Activated CD4-positive, alpha-beta T cell treated with anti-CD3 and anti-CD28 coated beads, Interleukin-2, amount 50 U/mL, for 48 hours (primary cell): ENCODE data around the gene DICER1.
A peak's percentile ranks its signal among the peaks of the same experiment; 100 is the strongest.
"Not testable (repeated sequence)": the region's sequence is repeated elsewhere in the genome, so short reads cannot be mapped to it uniquely, and the experiment has no call there.

ENCODE experiments used
- DNase-seq, 2 experiments: peaks; one replicate each; pipeline ENCODE4 v3.0.0-alpha.2; 2020

Gene DICER1

DNA sequence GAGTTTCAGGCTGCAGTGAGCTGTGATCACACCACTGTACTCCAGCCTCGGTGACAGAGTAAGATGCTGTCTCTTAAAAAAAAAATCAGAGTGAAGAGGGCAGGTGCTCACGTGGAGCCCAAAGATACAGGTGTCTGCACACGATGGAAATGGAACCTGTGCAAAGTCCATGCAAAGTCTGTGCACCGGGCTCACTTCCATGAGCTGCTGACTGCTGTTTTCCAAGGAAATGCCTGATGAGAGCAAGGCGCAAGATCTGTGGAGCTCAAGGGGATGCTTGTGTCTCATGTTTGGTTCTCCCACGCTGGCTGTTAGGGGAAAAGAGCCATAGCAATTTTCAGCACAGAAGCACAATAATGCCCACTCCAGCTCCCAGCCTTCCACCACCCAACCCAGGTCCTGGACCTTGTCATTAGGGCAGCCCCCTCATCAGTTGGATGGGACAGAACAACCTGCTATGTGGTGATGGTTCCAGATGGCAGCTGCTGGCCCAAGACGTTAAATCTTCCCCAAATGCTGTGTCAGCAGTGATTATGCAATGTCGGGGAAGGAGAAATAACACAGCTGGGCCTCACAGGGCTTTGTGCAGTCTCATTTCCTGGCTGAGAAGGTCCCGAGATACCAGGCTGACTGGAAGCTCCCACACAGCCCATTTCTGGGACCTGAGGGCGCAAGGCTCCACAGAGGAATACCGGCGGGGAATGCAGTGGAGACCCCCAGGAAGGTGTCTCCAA is 27.9 kb upstream of the DICER1 start:
- no peak for DNase-seq

DNA sequence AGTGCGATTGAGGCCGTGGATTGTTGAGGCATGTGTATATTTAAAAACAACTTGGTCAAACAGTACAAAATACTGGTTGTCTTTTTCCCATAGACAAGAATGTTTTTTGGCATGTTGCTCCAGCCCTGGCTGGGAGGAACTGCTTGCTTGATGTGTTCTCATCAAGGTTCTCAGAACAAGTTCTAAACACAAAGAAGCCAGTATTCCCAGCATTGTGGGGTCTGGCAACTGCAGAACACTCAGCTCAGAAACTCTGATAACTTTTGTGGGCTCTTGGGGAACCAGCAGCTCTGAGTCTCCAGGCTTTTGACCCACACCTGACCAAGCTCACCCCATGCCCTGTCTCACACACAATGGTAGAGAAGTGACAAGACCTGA is 27.1 kb upstream of the DICER1 start:
- DNase-seq = no peak

DNA sequence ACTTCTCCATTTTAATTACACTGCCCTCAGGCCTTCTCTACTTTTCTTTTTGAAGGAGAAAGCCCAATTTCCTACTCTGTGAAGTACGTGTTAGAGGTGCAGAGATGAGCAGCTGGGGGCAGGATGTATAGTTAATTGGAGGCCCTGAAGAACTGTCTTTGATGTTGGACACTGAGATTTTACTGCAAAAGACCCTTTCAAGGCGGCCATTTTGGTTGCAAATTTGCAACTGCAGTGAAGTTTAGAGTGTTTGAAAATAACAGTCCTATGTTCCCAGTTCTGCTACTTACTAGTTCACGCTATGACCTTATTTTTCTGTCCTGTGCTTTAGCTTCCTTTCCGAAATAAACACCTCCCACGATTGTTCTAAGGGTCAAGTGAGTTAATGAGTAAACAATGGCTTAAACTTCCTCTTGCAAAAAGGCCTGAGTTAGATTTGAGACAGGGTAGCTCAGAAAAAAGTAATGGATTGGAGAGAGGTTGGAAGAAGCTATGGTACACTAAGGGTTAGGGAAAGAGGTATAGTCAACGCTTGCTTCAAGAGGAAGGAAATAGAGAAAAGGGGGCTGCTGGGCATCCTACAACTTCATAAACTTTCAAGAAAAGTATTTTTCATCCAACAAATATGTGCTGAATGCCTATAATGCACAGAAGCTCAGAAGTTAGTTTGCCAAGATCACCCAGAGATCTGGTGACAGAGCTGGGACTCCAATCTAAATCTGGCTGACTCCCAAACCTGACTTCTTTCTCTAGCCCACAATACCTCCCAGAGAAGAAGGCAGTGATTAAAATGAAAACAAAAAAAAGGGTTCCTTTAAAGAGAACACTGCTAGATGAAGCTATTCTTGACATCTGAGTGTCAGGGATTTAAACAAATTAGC is 26.4 kb upstream of the DICER1 start:
- DNase-seq = no peak

DNA sequence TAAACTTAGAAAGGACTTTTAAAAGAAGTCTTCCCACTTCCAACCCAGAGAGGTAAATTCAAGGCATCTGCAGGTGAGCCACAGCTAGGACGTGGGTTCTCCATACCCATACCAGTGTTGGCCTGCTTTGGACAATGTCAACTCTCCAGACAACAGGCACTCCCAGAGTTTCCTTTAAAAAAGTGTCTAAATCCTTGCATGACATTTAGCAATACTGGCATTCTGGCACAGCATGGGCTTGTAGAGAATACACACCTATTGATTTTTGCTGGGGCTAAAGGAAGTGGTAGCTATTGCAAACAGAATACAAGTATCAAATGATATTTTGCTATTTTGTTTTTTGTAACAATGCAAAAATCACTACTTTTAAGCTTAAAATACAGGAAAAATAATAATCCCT is 25.8 kb upstream of the DICER1 start:
- DNase-seq = no peak

DNA sequence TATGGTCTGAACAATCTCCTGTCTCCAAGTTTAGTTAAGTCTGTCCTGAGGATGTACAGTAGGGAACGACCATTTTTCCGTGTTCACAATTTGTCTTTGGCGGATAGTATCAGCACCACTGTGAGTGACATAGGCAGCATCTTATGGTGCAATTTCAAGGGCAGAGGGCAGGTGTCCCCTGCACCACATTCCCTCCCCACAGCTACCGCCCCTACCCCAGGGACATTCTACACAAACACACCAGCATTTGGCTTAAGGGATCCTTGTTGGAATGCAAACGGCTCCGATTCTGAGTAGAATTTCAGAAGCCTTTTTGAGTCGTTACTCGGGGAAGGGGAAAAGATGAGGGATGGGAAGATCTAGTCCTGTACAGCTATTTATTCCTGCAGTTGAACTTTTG is 25.1 kb upstream of the DICER1 start:
- DNase-seq = no peak

DNA sequence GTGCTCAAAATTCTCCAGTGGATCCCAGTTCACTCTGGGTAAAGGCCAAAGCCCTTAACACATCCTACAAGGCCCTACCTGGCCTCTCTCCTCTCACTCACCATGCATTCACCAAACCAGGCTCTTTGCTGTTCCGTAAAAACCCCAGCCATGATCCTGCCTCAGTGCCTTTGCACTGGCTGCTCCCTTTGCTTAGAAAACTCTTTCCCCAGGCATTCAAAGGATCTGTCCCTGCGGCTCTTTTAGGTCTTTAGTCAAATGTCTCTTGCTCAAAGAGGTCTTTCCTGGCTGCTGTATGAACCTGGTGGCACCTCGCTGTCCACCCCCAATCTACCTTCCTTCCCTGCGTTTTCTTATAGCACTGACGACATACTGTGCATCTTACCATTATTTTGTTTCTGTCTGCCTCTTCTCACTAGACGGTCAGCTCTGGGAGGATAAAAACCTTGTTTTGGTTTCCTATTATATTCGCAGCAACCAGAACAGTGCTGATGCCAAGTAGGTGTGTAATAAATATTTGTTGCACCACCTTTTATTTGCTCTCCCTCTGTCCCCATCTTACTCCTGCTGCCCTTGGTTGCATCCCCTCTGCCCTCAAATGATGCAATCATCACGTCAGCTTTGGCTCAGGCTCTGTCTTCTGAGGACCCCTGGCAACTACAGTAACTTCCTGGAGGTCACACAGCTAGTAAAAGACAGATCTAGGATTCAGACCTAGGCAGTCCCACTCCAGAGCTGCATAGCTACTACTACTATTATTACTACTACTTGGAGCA is 23.8 kb upstream of the DICER1 start:
- no peak for DNase-seq

DNA sequence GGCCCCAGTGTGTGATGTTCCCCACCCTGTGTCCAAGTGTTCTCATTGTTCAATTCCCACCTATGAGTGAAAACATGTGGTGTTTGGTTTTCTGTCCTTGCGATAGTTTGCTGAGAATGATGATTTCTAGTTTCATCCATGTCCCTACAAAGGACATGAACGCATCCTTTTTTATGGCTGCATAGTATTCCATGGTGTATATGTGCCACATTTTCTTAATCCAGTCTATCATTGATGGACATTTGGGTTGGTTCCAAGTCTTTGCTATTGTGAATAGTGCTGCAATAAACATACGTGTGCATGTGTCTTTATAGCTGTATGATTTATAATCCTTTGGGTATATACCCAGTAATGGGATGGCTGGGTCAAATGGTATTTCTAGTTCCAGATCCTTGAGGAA is 18.3 kb upstream of the DICER1 start:
- DNase-seq = not testable (repeated sequence)

DNA sequence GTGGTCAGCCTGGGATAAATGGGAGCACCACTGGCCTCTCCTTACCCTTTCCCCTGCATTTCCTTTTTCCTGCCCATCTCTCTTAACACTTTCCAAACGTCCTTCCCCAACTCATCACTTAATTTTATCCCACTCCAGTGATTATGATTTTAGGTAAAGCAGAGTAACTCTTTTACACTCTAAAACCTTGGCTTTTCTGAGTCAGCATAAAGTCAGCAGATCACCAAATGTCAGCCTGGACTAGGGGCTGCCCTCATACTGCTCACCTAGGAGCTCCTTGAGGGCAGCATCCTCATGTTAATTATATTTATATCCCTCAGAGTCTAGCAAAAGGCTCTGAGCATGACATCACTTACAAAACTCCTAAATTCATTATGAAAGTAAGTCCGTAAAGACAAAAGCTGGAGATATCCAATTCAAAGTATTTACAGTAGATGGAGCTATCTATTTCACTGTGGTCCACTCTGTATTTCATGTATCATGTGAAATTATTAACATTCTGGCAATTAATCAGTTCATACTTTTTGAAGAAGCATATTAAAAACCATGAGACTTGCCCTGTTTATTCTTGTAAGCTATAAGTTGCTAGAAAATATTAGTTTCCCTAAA is 17.0 kb upstream of the DICER1 start:
- no peak for DNase-seq

DNA sequence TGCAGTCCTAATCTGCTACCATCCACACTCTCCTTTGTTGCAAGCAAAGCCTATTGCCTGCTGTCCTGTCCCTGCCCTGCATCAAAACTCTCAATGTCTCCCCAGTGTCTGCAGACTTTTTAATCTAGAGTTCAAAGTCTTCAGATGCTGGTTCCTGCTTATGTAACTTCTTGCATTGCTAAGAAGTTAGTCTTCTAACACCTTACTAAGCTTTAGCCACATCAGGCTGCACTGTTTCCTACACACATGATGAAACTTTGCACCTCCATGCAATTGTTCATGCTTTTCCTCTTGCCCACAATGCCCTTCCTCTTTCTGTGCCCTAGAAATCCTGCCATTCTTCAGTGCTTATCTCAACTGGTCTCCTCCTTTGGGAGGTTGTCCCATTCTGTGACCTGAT is 16.2 kb upstream of the DICER1 start:
- DNase-seq = no peak

DNA sequence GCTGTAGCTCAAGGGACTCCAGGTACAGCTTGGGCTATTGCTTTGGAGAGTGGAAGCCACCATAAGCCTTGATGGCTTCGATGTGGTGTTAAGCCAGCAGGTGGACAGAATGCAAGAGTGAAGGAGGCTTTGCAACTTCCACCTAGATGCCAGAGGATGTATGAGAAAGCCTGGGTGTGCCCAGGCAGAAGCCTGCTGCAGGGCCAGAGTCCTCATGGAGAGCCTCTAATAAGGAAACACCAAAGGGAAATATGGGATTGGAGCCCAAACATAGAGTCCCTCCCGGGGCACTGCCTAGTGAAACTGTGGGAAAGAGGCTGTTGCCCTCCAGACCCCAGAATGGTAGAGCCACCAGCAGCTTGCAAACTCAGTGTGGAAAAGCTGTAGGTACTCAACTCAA is 9.8 kb upstream of the DICER1 start:
- DNase-seq = no peak

DNA sequence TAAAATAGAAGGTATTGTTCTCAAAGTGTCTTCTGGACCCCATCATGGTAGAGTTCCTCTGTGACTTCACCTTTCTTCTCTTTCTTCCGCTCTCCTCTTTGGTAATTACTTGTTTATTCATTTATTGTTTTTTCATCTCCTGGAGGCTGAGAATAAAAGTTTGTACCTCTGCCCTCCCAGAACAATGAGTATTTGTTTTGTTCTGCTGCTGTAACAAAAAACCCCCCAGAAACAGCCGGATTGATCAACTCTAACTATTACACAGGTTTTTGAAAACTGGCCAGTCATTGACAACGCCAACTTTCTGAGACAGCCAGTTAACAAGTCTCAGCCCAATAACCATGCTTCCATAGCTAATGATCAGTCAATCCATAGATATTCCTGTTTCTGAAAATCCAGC is 8.2 kb upstream of the DICER1 start:
- no peak for DNase-seq

DNA sequence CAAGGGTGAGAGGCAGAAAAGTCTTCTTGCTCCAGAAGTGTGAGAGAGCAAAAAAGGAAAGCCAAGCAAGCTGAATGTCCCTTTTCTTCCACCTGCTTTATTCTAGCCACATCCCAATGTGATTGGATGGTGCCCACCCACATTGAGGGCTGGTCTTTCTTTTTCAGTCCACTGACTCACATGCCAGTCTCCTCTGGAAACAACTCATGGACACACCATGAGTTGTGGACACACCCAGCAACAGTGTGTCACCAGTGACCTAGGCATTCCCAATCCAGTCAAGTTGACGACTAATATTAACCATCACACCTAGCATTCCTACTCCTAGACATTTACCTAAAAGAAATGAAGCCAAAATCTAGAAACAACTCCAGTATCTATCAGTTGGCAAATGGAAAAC is 7.2 kb upstream of the DICER1 start:
- DNase-seq = no peak

DNA sequence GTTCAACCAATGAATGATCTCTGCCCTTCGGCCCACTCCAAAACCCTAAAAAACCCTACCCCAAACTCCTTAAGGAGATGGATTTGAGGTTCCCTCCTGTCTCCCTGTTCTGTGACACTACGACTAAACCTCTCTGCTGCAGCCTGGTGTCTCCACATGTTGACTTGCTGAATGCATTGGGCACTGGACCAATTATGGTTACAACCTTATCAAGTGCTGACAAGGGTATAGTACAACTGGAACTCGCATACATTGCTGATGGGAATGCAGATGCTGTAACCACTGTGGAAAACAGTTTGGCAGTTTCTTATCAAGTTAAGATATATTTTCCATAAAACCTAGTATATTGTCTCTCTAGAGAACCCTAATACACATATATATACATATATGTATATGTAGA is 6.3 kb upstream of the DICER1 start:
- DNase-seq = no peak

DNA sequence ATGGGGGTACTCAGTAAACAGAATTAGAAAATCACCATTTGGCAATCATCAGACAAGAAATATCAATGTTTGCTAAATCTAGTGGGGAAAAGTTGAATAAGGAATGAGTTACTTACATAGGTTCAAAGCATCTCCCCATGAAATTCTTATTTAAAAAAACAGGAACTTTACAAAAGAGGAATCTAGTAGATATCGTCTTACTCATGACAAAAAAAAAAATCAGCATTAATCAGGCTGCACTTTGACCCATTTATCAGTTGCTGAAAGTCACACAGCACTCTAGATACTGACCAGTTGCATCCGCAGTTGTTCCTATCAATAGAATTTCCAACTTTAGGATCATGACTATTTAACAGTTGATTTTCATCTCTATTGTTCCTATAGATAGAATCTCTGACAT is 5.8 kb upstream of the DICER1 start:
- no peak for DNase-seq

DNA sequence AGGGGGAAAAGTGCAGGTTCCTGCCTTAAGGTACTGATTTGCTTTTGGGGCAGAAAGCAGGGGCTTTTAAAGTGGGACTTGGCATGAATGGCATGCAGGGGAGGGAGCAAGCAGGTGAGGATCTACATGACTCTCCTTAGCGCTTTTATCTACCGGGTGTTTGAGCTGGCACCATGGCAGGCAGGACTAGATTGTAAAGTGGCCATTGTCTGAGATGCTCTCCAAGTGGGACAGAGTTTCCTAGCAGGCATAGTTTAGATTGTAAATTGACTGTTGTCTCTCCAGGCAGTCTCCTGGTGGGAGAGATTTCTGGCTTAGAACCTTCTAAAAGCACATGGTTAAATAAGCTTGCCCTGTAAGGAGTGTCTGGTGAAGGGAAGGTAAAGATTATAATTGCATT is 5.3 kb upstream of the DICER1 start:
- DNase-seq = no peak

DNA sequence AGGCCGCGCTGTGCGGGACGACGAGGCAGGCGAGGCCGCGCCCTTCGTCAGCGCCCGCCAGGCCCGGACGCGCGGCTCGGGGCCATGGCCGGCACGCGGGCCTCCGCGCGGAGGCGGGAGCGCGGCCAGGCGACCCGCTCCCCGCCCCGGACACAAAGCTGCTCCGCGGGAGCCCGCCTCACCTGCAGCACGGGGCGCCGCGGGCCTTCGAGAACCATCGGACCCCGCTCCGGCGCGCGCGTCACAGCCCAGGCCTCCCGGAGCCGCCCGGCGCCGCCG is 342 bp downstream of the DICER1 start:
- DNase-seq = no peak

DNA sequence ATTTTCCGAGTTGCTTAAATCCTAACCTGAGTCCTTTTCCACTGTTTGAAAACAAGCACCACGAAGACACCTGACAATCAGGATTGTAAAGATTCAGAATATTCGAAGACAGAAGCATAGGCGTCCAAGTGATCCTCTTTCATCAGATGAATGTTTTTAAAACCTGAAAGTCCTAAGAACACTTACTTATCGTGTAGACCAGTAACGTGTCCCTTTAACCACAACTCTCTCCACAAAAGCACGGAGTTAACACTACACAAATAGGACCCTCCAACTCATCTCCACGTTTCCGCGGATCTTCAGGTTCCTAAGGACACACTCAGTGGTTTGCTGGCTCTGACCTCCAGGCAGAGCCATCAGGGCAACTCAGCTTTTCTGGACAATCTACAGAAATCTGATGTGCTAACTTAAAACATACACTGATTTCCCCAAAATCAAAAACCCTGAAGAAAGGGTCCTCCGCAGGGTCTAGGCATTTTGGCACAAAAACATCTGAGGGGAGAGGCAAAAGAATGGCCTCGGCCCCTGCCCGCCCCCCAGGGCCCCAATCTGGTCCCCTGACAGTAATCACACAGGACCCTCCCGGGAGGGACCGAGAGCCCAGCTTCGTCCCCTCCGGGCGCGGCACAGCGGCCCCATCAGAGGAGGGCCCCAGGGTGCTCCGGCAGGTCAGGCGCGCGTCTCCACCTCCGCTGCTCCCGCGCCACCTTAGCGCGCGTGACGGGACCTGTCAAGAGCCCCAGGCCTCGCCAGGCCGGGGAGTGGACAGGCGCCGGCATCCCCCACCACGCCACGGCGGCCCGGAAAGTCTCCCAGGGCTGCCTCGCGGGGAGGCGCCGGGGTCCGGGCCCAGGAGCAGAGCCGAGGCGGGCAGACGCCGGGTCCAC is 925 bp downstream of the DICER1 start:
- peak; percentile 35 to 42 for DNase-seq

DNA sequence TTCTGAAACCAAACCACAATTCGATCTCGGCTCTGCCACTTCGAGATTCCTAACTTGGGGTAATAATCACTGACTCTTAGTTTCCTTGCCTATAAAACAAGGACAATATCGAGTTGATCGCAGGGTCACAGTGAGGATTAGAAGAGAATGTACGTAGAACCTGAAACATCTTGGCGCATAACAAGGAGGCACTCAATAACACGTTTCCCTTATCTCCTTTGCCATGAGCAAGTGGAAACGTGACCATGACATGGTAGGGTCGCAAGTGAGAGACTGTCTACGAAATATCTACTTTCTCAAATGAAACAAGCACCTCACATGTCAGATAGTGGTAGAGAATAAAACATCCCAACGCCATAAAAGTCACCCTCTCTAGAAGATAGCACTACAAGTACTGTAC is 2.3 kb downstream of the DICER1 start:
- DNase-seq = no peak

DNA sequence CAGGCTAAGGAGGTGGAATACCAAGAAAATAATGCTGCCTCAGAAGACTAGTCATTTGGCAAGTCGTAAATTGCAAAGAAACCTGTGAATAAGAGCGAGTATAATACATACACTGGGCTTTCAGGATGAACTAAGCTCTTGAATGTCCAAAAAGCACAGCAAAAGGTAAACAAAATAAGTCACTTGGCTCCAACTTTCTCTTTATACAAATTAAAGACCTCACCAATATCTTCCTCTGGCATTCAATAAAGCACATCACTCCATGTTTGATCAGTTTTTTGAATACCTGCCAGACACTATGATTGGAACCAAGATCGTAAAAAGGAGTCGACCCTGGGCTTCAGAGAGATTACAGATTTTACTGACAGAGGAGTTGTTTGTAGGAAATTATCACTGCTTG is 3.5 kb downstream of the DICER1 start:
- no peak for DNase-seq

DNA sequence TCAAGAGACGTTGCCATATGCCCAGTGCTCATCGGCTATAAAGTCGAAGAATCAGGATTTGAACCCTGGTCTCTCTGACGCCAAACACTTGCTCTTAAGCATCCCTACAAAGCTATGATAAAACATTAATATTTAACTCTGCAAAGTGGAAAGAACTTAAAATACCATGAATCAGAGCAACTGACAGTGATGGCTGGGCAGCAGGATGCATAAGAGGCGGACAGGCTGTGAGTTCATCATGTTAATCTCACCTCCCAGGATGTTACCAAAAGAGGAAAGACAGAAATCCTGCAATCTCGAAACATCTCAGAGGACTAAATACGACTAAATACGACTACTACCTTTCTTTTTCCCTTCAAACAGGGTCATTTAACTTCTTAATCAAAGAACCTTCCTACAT is 5.8 kb downstream of the DICER1 start:
- DNase-seq = no peak

DNA sequence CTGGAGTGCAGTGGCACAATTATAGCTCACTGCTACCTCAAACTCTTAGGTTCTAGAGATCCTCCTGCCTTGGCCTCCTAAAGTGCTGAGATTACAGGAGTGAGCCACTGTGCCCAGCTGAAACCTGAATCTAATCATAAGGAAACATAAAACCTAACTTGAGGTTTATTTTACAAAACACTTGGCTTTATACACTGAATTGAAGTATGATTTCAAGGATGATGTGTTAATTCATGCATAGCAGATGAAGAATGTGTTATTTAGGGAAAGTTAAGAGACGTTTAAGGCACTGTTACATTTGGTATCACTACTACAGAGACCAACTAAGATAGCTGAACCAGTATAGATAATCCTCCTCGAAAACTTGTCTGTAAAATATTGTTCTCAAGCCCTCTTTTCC is 6.4 kb downstream of the DICER1 start:
- DNase-seq = no peak

DNA sequence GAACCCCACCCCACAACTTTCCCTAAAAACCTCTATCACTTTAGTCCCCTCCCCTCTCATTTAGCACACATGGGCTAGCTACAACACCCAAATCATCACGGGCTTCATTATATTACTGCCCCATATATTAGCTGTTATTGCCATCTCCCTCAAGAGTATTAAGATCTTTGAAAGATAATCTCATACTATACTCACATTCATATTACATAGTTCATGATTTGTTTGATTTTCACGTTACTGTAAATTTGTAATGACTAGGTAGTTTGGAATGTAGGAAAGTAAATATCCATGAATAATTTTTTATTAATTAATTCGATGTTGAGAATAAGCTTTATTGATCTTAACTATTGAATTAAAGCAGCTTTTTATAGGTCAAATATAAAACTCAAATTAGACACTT is 7.9 kb downstream of the DICER1 start:
- no peak for DNase-seq

DNA sequence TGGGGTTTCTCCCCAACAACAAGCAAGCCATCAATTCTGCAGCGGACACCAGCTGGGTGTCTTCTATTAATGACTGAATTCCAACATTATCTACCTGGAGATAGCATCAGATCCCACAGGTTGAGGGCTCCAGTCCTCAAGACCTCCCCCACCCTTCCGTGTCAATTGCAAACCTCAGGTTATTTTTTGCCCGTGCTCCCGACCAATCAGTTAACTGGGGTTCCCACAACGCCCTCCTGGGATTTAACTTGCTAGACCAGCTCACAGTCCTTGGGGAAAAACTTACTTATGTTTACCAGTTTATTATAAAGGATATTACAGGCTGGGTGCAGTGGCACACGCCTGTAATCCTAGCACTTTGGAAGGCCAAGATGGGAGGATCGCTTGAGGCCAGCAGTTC is 9.7 kb downstream of the DICER1 start:
- DNase-seq = no peak
